K562 (cell line): ENCODE results near the gene ZSWIM3. TPM values are rescaled to one million over a fixed set of nuclear protein-coding genes. Genes with fewer than 3 reads are reported as not detected.

ENCODE experiments used
- ATAC-seq: fragments of 200-7000 bp; cut with Tn5 transposase; 3 replicates; pipeline ENCODE4 v1.9.1; 2020; ENCODE audit warnings: moderate library complexity
- BruUV-seq: library from RNA; stranded (reverse); fragments of 400-500 nt; replicated peaks from 2 replicates; lab custom pipeline; 2021; lab: Mats Ljungman, UMichigan
- CTCF ChIA-PET: fragments of 300-600 bp; formaldehyde crosslinking; extraction: SDS; loops from one replicate; lab custom pipeline; 2021; ENCODE audit warnings: low intra/inter-chr PET ratio; lab: Yijun Ruan, JAX
- POLR2A ChIA-PET: fragments of 300-600, 350-650 bp; sonication (Branson Sonifier 250); formaldehyde crosslinking; extraction: SDS; loops from one replicate; lab custom pipeline; 2021; ENCODE audit warnings: antibody characterized with exemption, inconsistent platforms; lab: Yijun Ruan, JAX
- DNase-seq, 4 experiments: peaks; one replicate each; pipeline versions ENCODE4 v3.0.0 to v3.0.0-alpha.2; 2011 to 2018; ENCODE audit warnings: low spot score in 3 of 4, mixed read lengths in 3 of 4; ENCODE audit errors: extremely low read depth in 1 of 4
- FAIRE-seq: peaks from 2 replicates; lab custom pipeline; 2011; peaks lifted over from hg19 to GRCh38; lab: Jason Lieb, UNC
- H2AFZ ChIP-seq: 2 replicates; pipeline ENCODE4 v1.6.0; 2011; ENCODE audit warnings: low read depth, low read length, control low read depth, inconsistent platforms
- H3K27ac ChIP-seq: fragments of 200-600 bp; 3 replicates; pipeline ENCODE4 v1.8.0; 2011; ENCODE audit warnings: low read depth, mild to moderate bottlenecking, control low read depth, inconsistent platforms, low read length, moderate library complexity, mixed read lengths; ENCODE audit errors: extremely low read depth
- H3K27me3 ChIP-seq, 2 experiments: fragments of 300-600 bp in 1 of 2; 2 replicates in 1 of 2; 3 replicates in 1 of 2; pipeline versions ENCODE4 v1.6.0 to v1.8.0; 2011; ENCODE audit warnings: inconsistent platforms in 2 of 2, low read length in 2 of 2, mild to moderate bottlenecking in 1 of 2, mixed read lengths in 1 of 2, moderate library complexity in 1 of 2; ENCODE audit not compliant: control insufficient read depth in 2 of 2, insufficient read depth in 2 of 2
- H3K36me3 ChIP-seq: fragments of 300-600 bp; 3 replicates; pipeline ENCODE4 v1.8.0; 2011; ENCODE audit warnings: mild to moderate bottlenecking, low read length, inconsistent platforms; ENCODE audit not compliant: control insufficient read depth, insufficient read depth
- H3K4me1 ChIP-seq, 2 experiments: fragments of 200-600 bp in 1 of 2; replicated peaks in 1 of 2; 2 replicates in 1 of 2; 3 replicates in 1 of 2; pipeline versions ENCODE4 v1.5.1 to v1.8.0; 2011; ENCODE audit warnings: inconsistent platforms in 2 of 2, low read length in 2 of 2, mild to moderate bottlenecking in 1 of 2, mixed read lengths in 1 of 2, moderate library complexity in 1 of 2; ENCODE audit not compliant: control insufficient read depth in 2 of 2, insufficient read depth in 2 of 2
- H3K4me2 ChIP-seq: 2 replicates; pipeline ENCODE4 v1.6.1; 2011; ENCODE audit warnings: low read length, control low read depth, inconsistent platforms, mixed read lengths; ENCODE audit not compliant: insufficient read depth
- H3K4me3 ChIP-seq: fragments of 200-600 bp; sonication (generic), shearing (Covaris generic); 2 replicates; pipeline ENCODE4 v1.5.1; 2016; ENCODE audit warnings: control low read depth, inconsistent platforms
- H3K79me2 ChIP-seq: fragments of 200-600 bp; 3 replicates; pipeline ENCODE4 v1.8.0; 2011; ENCODE audit warnings: low read length, inconsistent platforms; ENCODE audit not compliant: control insufficient read depth, insufficient read depth
- H3K9ac ChIP-seq, 2 experiments: 2 replicates each; pipeline versions ENCODE4 v1.6.0 to v1.6.1; 2011; ENCODE audit warnings: low read depth in 2 of 2, low read length in 2 of 2, control low read depth in 1 of 2, inconsistent platforms in 1 of 2, mild to moderate bottlenecking in 1 of 2, mixed read lengths in 1 of 2; ENCODE audit not compliant: insufficient read depth in 1 of 2
- H3K9me1 ChIP-seq: one replicate; pipeline ENCODE4 v1.6.0; 2011; ENCODE audit warnings: inconsistent platforms, mild to moderate bottlenecking, low read length, moderate library complexity; ENCODE audit not compliant: control insufficient read depth, insufficient read depth
- H3K9me3 ChIP-seq: replicated peaks from 2 replicates; pipeline ENCODE4 v1.5.1; 2011; ENCODE audit warnings: low read depth, low read length, inconsistent platforms; ENCODE audit not compliant: control insufficient read depth, insufficient read depth
- H4K20me1 ChIP-seq: replicated peaks from 2 replicates; pipeline ENCODE4 v1.6.1; 2011; ENCODE audit warnings: low read length, inconsistent platforms, mixed read lengths; ENCODE audit not compliant: control insufficient read depth, insufficient read depth
- ARID1B ChIP-seq: fragments of 450-650 bp; IDR thresholded peaks from 2 replicates; pipeline ENCODE4 v1.6.1; 2016; ENCODE audit warnings: antibody characterized with exemption, mild to moderate bottlenecking, inconsistent platforms
- CHAMP1 ChIP-seq: fragments of 450-650 bp; IDR thresholded peaks from 2 replicates; pipeline ENCODE4 v1.6.1; 2016; ENCODE audit warnings: mild to moderate bottlenecking
- DPF2 ChIP-seq: fragments of 450-650 bp; IDR thresholded peaks from 2 replicates; pipeline ENCODE4 v1.6.1; 2016
- FOXA3 ChIP-seq, 2 experiments: fragments of 450-650 bp in 1 of 2; sonication (generic) in 1 of 2; formaldehyde crosslinking; IDR thresholded peaks in 1 of 2; conservative IDR thresholded peaks in 1 of 2; 2 replicates each; pipeline versions ENCODE4 v1.4.0 to v1.8.0; 2020 to 2022; ENCODE audit warnings: mild to moderate bottlenecking in 2 of 2, missing genetic modification reagents in 1 of 2
- ILK ChIP-seq: fragments of 450-650 bp; IDR thresholded peaks from 2 replicates; pipeline ENCODE4 v1.6.1; 2016; ENCODE audit warnings: missing genetic modification characterization, low read depth, mild to moderate bottlenecking, missing compliant biosample characterization, moderate library complexity, borderline replicate concordance
- KDM1A ChIP-seq, 2 experiments: fragments of 450-650 bp; IDR thresholded peaks; 2 replicates each; pipeline ENCODE4 v1.6.1; 2016; ENCODE audit warnings: mild to moderate bottlenecking in 2 of 2
- MYBL2 ChIP-seq, 2 experiments: fragments of 450-650 bp in 1 of 2; sonication (generic) in 1 of 2; formaldehyde crosslinking in 1 of 2; IDR thresholded peaks; 2 replicates each; pipeline versions ENCODE4 v1.6.1 to v1.8.1; 2017 to 2022; ENCODE audit warnings: borderline replicate concordance in 1 of 2, inconsistent platforms in 1 of 2, low read depth in 1 of 2, mild to moderate bottlenecking in 1 of 2, missing genetic modification reagents in 1 of 2, moderate library complexity in 1 of 2
- NCOA1 ChIP-seq: fragments of 450-650 bp; IDR thresholded peaks from 2 replicates; pipeline ENCODE4 v1.6.1; 2016; ENCODE audit warnings: low read depth
- NR3C1 ChIP-seq: sonication (generic); formaldehyde crosslinking; IDR thresholded peaks from 2 replicates; pipeline ENCODE4 v1.8.1; 2022; ENCODE audit warnings: missing genetic modification reagents
- PCBP1 ChIP-seq: fragments of 200-400 bp; formaldehyde crosslinking; IDR thresholded peaks from 2 replicates; pipeline ENCODE4 v1.6.1; 2018; ENCODE audit warnings: mild to moderate bottlenecking, low read depth, low read length; ENCODE audit not compliant: poor library complexity, severe bottlenecking
- POLR2G ChIP-seq: fragments of 200-400 bp; formaldehyde crosslinking; IDR thresholded peaks from 2 replicates; pipeline ENCODE4 v1.6.1; 2017; ENCODE audit warnings: low read depth, mild to moderate bottlenecking, antibody characterized with exemption, low read length, moderate library complexity
- RBFOX2 ChIP-seq: fragments of 200-400 bp; formaldehyde crosslinking; IDR thresholded peaks from 2 replicates; pipeline ENCODE4 v1.6.1; 2017; ENCODE audit warnings: low read depth, mild to moderate bottlenecking, low read length, moderate library complexity
- RBM22 ChIP-seq: fragments of 200-400 bp; formaldehyde crosslinking; IDR thresholded peaks from 2 replicates; pipeline ENCODE4 v1.6.1; 2018; ENCODE audit warnings: low read length, low read depth; ENCODE audit not compliant: poor library complexity, severe bottlenecking
- TBL1XR1 ChIP-seq, 2 experiments: IDR thresholded peaks; 2 replicates each; pipeline ENCODE4 v1.6.1; 2012; ENCODE audit warnings: improper control_type of control experiment in 2 of 2, low read length in 2 of 2, mild to moderate bottlenecking in 1 of 2
- U2AF2 ChIP-seq: fragments of 200-400 bp; formaldehyde crosslinking; optimal IDR thresholded peaks from 2 replicates; pipeline ENCODE3; 2017; ENCODE audit warnings: low read depth, mild to moderate bottlenecking, low read length
- XRCC3 ChIP-seq: fragments of 450-650 bp; IDR thresholded peaks from 2 replicates; pipeline ENCODE4 v1.6.1; 2017; ENCODE audit warnings: mild to moderate bottlenecking, moderate library complexity
- ZNF197 ChIP-seq: fragments of 200-800 bp; sonication (Bioruptor generic); IDR thresholded peaks from 2 replicates; pipeline ENCODE4 v1.6.1; 2016; ENCODE audit warnings: low read depth, missing genetic modification characterization, missing compliant biosample characterization
- ZNF253 ChIP-seq: fragments of 250-450 bp; sonication (Bioruptor Pico); conservative IDR thresholded peaks from 2 replicates; pipeline ENCODE4 v1.6.1; 2021; ENCODE audit warnings: mild to moderate bottlenecking
- ZNF79 ChIP-seq: fragments of 250-450 bp; sonication (Bioruptor Pico); IDR thresholded peaks from 2 replicates; pipeline ENCODE4 v1.4.0; 2020; ENCODE audit warnings: low read depth, mild to moderate bottlenecking, moderate library complexity
- WGBS: fragments of 100-300 bp; shearing (Covaris generic); methylation state at CpG from one replicate; pipeline ENCODE4 v1.1.6; 2016; ENCODE audit warnings: low coverage, mixed read lengths; ENCODE audit not compliant: insufficient coverage; ENCODE audit errors: missing lambda C conversion rate; 5-methylcytosine and 5-hydroxymethylcytosine counted together
- in situ Hi-C: fragments of 300-500 bp; cut with MboI; formaldehyde crosslinking; loops from 4 replicates; pipeline ENCODE4 v1.15.0; 2018; ENCODE audit warnings: inconsistent platforms, mixed read lengths
- intact Hi-C: fragments of 100-400 bp; cut with micrococcal nuclease; formaldehyde crosslinking; loops from 2 replicates; pipeline ENCODE4 v1.14.2; 2022
- polyA plus RNA-seq, 8 experiments: library from polyadenylated mRNA; depleted of rRNA in 4 of 8; stranded (reverse) in 5 of 8; unstranded in 3 of 8; fragments of >200 nt; fragmentation: Nextera tagmentation in 2 of 8; fragmentation: Illumina TruSeq in 1 of 8; extraction: Ambion mirVana in 2 of 8; extraction: Trizol in 1 of 8; gene quantifications; 2 replicates each; pipeline versions ENCODE4 v1.2.1 to v1.2.3, GENCODE V29; 2011 to 2014; ENCODE audit warnings: inconsistent platforms in 1 of 8, missing spikeins in 1 of 8
- total RNA-seq, 7 experiments: library from RNA; depleted of rRNA in 6 of 7; stranded (reverse); fragments of >200 nt in 6 of 7; fragmentation: Illumina TruSeq in 2 of 7; extraction: Trizol in 2 of 7; gene quantifications; 2 replicates each; pipeline versions ENCODE4 v1.2.1 to v1.2.3, GENCODE V29; 2011 to 2021; ENCODE audit warnings: low replicate concordance in 1 of 7

ZSWIM3 gene
- total and polyA plus RNA-seq, 9 of the 15 experiments (the other 6 are each of a cell fraction or from before 2014, with no cell fraction given), result 1.7 to 4.3 (median 2.9) TPM

- no peak for FAIRE-seq
- DNase-seq, result no peak
- Histone ChIP-seq H3K9ac (no peak within 1 kb of the TSS), H4K20me1 (no peaks in the 10 kb centered on the region), H2AFZ (no peak within 1 kb of the TSS), H3K36me3 (peaks cover 38% of the 10 kb centered on the region; the same call in 2 of the 3 replicates), H3K4me2 (no peak within 1 kb of the TSS), H3K4me1 (peaks cover 13 to 23% of the 10 kb centered on the region in 2 experiments), H3K9me3 (peaks cover 11% of the 10 kb centered on the region; the same call in 1 of the 2 replicates), H3K27ac (no peak within 1 kb of the TSS), H3K4me3 (no peak within 1 kb of the TSS), H3K79me2 (no peaks in the 10 kb centered on the region), H3K27me3 (no peaks in the 10 kb centered on the region), H3K9me1 (no peaks in the 10 kb centered on the region)
- POLR2A ChIA-PET, result interaction anchor here (1.2 kb wide), 1 partner anchor 12 kb away, joined by 3 read pairs; no protein-coding TSS in a partner anchor
- intact Hi-C loops (no loop called here), in situ Hi-C loops (no loop called here)
- no TSS peak for BruUV-seq
- no peak for ATAC-seq
- CTCF ChIA-PET, result no interaction called here
- 94% methylated on average over 41 of the region's 65 CpGs for WGBS
- TF ChIP-seq XRCC3 (no peak), RBM22 (peak; percentile 62), RBFOX2 (peak; percentile 37; the same call in 1 of the 2 replicates), ARID1B (no peak), ZNF79 (no peak), PCBP1 (no peak), CHAMP1 (0 out of 2 replicates have a peak, but pooled peaks have one; percentile 48), FOXA3 (CRISPR knock-in tag; conservative IDR thresholded peaks at IDR 0.05 in 1 of 2, IDR thresholded peaks at IDR 0.05 in 1 of 2) (no peak), POLR2G (peak; percentile 68), KDM1A (IDR thresholded peaks at IDR 0.05) (no peak), DPF2 (no peak), U2AF2 (no peak), ILK (tag) (no peak), TBL1XR1 (IDR thresholded peaks at IDR 0.05; ENCODE audit: low read length in 2 of 2) (no peak), NCOA1 (no peak), NR3C1 (CRISPR knock-in tag) (no peak), ZNF197 (CRISPR knock-in tag) (no peak), MYBL2 (IDR thresholded peaks at IDR 0.05; ENCODE audit: low read depth) (peak; percentile 57), MYBL2 (CRISPR knock-in tag; IDR thresholded peaks at IDR 0.05; ENCODE audit: borderline replicate concordance) (no peak), ZNF253 (CRISPR knock-in tag) (no peak)
These were observed 45.0 kb upstream of the ZSWIM3 start, which contains the start of gene UBE2C for GRCh38 chr20:45812157-45813005. UBE2C (plus strand) TSS chr20:45812644; CDS start chr20:45812696, 52 bp downstream.
